PC-9 (cell line): ENCODE measurements around the gene TET2.

ENCODE experiments used
- EZH2 ChIP-seq: fragments of 200-600 bp; sonication (generic); IDR thresholded peaks from 2 replicates; pipeline ENCODE4 v1.8.0; 2017; ENCODE audit warnings: antibody characterized with exemption, low read depth
- TF ChIP-seq, protein P1 (sequence below): fragments of 200-600 bp; sonication (generic); conservative IDR thresholded peaks from 2 replicates; pipeline ENCODE4 v1.6.1; 2017; ENCODE audit warnings: mixed run types, antibody characterized with exemption, mild to moderate bottlenecking, moderate library complexity

DNA sequence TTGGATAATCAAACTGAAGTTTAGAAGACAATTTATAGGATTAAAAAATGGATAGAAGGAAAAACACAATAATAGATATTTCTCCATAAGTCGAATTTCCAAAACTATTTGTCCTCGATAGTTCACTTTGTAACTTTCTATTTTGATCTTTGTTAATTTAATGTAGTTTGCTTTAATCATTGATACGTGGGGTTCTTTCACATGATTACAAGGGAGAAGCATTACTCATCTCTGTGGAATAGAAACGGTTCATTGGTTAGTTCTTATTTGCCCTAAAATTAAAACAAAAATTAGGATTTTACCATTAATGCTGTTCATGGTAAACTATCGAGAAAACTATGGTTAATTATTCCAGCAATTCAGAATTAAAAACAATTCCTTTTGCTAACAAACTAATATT lies 2.1 kb downstream of the TET2 start:
- TF ChIP-seq, protein P1, sequence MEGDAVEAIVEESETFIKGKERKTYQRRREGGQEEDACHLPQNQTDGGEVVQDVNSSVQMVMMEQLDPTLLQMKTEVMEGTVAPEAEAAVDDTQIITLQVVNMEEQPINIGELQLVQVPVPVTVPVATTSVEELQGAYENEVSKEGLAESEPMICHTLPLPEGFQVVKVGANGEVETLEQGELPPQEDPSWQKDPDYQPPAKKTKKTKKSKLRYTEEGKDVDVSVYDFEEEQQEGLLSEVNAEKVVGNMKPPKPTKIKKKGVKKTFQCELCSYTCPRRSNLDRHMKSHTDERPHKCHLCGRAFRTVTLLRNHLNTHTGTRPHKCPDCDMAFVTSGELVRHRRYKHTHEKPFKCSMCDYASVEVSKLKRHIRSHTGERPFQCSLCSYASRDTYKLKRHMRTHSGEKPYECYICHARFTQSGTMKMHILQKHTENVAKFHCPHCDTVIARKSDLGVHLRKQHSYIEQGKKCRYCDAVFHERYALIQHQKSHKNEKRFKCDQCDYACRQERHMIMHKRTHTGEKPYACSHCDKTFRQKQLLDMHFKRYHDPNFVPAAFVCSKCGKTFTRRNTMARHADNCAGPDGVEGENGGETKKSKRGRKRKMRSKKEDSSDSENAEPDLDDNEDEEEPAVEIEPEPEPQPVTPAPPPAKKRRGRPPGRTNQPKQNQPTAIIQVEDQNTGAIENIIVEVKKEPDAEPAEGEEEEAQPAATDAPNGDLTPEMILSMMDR = no peak
- TF ChIP-seq EZH2 = no peak
